Activated CD8-positive, alpha-beta memory T cell treated with anti-CD3 and anti-CD28 coated beads, Interleukin-2, amount 50 U/mL, for 1 hour (primary cell): ENCODE measurements around the gene RPTOR.

Experiments used
- DNase-seq: peaks from one replicate; pipeline ENCODE4 v3.0.0-alpha.2; 2020; ENCODE audit errors: extremely low read depth

Gene RPTOR

DNA sequence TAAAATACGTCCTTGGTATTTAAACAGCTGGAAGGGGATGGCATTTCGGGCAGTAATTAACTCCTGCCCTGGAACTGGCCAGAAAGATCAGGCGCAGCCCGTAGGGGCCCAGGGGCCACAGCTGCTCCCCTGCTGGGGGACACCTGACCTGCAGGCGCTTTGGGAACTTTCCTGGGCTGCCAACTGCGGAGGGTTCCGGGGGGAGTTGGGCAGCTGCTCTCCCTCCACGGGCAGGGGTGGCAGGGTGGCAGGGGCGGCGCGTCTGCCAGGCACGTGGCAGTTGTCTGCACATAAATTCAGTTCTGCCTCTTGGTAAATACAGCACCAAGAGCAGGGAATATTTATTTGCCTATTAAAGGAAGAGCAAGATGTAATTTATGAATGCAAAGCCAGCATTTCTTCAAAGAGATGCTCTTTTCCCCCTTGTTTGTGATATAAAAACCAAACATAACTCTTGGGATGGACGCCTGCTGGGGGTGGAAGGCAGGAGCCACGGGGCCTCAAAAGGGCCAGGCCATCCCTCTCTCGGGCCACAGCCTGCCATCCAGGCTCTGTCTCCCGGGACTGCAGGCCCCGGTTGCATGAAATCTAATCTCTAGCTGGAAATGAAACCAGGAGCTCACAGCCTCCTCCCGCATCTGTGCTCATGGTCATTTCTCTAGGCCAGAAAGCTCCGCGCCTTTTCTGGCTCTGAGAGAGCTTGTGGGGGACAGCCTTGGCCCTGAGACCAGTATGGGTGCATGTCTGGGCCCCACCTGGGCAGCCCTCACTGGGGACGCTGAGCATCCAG is 417.1 kb downstream of the RPTOR start:
- no peak for DNase-seq

DNA sequence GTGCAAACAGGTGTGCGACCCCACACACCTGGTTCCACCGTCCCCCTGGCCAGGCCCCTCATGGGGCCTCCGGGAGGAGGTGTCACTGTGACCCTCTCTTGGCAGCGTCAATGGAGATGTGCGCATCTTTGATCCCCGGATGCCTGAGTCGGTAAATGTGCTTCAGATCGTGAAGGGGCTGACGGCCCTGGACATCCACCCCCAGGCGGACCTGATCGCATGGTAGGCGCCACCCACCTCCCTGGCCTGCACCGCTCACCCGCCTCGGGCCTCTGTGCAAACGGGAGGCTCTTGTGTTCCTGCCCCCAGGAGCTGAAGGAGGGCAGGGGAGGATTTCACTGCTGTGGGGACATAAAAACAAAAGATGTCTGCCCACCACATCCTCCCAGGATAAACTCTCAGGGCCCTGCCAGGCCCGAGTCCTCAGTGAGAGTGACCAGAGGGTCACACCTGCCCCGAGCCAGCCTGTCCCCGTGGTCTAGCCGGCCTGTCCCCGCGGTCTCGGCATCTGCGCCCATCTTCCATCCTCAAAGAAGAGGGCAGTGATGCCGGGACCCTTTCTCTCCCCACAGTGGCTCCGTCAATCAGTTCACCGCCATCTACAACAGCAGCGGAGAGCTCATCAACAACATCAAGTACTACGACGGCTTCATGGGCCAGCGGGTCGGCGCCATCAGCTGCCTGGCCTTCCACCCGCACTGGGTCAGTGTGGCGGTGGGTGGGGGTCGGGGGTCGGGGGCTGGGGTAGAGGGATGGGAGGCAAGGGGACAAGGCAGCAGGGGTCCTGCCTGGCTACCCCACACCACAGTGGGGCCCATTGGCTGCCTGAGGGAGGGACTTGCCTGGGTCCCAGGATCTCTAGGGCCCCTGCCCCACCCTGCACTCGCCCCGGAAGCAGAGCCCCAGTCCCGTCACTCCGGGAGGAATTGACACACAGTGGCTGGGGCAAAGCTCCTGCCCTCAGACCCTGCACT is 418.0 kb downstream of the RPTOR start:
- DNase-seq: no peak

DNA sequence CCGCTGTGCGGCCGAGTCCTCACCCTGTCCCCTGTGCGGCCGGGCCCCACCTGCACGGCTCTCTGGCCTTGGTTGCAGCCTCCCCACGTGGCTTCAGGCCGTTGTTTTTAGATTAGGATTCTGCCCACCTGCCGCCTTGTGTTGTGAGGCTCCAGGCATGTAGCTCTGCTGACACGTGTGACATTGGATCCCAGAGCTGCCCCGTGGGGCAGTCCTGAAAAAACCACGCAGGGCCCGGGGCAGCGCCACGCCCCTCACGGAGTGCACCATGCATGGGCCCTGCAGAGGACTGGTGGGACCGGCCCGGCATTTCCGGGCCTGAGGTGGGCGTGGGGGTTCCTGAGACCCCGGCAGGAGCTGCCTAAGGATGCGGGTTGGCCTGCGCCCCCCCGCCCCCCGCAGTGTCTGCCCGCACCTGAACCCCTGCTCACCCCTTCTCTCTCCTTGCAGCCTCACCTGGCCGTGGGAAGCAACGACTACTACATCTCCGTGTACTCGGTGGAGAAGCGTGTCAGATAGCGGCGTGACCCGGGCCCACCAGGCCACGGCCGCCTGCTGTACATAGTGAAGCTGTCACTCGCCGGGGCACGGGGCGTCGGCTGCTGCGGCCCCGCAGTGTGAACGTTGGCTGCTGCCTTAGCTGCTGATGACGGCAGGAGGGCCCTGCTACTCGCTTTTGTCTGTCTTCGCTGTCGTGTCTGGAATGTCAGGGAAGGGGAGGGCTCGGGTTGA is 419.3 kb downstream of the RPTOR start:
- DNase-seq: no peak

DNA sequence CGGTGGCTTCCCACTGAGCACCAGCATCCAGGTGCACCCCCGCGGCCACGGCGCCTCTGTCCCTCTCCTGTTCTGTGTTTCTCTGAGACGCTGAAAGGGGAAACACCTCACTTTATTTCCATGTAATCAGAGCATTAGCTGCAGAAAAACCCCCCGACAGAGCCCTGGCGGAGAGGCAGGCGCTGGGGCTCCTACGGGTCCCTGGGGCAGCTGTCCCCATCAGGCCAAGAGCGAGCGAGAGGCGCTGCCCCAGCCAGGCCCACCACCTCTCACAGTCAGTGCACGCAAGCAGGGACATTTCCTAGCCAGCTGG is 419.9 kb downstream of the RPTOR start:
- DNase-seq: no peak

DNA sequence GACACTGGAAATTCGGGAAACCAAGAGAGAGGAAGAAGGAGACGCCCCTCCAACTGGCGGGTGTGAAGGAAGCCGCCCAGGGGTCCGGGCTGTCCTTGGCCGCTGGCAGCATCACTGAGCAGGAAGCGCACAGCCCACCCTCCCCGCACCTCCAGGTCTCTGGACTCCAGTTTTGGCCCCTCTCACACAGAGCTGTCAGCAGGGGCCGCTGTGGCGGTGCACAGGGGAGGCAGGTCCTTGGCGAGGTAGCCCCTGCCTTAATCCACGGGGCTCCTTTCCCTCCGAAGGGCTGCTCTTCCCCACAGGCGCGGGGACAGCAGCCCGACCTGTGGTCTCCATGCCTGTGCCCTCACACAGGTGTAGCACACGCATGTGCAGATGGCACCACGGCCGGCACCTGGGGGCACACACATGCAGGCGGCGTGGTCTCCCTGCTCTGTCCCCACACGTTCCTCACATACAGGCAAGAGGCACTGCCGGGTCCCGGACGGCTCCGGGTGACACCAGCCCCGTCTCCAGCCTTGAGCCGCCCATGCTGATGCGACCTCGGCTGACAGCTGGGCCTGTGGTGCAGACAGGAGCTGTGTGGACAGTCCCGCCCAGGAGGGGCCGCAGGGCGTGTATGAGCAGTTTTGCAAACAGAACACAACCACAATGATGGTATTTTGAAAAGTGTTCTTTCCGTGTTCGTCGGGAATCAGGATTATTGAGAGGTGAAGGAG is 420.4 kb downstream of the RPTOR start:
- DNase-seq: no peak

DNA sequence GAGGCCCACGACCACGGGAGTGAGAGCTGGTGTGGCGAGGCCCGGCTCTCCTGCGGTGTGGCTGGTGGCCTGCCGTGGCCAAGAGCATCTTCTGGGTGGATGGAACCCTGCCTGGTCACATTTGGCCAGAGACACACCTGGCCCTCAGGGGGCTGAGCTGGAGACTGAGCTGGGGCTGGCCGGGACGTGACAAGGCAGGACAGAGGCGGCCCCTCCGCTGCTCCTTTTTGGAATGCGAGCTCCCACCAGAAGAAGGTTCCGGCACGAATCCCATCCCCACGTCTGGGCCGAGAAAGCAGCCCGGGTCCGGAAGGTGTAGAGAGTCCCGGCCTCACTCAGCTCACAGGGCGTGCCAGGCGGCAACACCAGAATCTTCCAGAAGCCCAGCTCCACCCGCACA is 421.0 kb downstream of the RPTOR start:
- DNase-seq: no peak

DNA sequence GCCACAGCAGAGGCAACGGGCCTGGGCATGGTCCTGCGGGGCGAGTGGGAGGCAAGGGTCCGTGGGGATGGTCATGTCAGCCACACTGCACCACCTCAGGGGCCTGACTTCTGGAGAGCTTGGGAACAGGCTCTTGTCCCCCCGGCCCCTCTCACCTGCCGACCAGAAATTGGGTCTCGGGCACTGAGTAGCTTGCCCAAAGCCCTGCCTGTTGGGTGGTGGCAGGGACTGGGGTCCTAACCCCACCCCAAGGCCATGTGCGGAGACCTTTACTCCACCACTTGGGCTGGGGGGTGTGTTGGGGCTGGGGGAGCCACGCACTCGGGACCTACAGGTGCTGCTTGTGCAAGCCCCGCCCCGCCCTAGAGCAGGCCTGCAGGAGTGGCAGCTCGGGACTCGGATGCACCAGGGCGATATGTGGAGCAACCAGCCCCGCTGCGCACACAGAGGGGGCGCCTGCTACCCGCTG is 422.8 kb downstream of the RPTOR start:
- DNase-seq: no peak

DNA sequence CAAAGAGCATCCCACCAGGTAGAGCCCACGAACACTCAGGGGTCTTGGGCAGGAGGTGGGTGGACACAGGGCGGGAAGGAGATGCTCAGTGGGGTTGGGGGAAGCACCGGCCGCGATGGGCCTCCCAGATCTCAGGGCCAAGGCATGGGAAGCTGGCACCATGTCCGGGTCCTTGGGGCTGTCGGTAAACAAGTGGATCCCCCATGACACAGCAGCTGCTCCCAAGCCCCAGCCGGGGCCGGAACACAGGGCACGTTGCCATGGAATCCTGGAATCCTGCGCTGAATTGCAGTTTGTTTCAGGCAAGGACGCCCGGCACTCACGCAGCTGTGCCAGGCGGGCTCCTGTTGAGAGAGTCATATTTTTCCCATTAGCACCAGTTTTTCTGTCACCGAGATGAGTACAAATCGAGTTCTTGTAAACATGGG is 424.0 kb downstream of the RPTOR start:
- DNase-seq: no peak

DNA sequence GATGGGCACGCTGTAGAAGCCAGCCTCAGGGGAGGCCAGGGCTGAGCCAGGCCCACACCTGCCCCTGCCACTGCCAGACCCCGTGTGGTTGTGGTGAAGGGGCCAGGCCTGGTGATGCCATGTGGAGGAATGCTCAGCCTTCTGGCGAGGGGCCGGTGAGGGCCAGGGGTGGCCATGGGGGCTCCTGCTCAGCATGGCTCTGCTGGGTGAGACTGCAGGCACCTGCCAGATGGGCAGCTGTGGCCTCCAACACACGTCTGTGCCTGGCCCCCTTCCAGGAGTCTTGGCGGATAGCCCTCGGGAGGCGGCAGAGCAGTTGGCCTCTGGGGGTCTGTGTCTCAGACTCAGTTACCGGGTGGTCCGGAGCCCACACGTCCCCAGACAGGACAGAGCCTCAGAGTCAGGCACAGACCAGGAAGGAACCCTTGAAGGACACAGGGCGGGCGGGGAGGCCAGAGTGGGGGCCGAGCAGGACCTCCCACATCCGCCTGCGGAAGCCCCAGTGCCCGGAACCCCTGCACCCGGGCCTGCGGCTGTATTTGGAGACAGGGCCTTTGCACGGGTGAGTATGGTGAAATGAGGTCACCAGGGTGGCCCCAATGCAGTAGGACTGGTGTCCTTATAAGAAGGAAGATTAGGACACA is 424.5 kb downstream of the RPTOR start:
- DNase-seq: no peak

DNA sequence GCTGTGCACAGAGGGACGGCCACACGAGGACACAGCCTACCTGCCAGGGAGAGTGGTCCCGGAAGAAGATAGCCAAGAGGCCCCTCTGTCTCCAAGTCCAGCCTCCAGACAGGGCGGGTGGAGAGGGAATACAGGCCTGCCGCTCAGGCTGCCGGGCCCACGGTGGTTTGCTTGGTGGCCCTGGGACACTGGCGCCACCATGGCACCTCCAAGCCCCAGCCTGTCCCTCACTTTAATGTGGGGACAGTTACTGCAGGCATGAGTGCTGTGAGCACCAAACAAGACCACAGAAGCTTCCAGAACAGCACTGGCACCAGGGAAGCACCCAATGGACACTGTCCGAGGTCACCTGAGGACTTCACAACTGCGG is 425.0 kb downstream of the RPTOR start:
- DNase-seq: no peak

DNA sequence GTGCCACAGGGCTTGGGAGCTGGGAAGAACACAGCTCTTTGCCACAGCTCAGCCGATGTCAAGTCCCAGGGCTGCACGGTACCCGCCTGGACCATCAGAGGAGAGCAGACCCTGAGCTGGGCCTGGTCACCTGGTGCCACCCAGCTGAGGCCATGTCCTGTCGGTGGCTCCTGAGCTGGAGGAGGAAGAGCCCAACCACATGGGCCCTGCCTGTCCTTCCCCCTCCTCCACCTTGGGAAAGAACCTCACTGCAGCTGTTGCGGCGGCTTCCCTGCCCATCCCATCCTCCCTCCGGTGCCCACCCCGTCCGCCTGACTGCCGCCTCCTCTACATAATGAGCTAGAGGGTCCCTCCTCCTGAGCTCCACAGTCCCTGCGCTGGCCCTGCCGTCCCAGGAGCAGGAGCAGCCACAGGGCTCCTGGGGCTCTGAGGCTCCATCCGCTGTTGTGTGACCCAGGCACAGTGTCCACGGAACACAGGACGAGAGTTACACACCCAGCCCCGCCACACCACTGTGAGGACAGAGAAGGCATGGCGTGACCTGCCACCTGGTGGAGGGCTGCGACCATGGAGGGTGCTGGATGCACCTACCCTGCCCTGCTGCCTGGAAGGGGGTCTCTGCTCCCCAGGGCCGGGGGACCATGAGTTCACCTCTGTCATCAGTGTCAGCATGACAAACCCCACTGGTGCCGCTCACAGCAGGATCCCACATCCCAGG is 425.6 kb downstream of the RPTOR start:
- no peak for DNase-seq

DNA sequence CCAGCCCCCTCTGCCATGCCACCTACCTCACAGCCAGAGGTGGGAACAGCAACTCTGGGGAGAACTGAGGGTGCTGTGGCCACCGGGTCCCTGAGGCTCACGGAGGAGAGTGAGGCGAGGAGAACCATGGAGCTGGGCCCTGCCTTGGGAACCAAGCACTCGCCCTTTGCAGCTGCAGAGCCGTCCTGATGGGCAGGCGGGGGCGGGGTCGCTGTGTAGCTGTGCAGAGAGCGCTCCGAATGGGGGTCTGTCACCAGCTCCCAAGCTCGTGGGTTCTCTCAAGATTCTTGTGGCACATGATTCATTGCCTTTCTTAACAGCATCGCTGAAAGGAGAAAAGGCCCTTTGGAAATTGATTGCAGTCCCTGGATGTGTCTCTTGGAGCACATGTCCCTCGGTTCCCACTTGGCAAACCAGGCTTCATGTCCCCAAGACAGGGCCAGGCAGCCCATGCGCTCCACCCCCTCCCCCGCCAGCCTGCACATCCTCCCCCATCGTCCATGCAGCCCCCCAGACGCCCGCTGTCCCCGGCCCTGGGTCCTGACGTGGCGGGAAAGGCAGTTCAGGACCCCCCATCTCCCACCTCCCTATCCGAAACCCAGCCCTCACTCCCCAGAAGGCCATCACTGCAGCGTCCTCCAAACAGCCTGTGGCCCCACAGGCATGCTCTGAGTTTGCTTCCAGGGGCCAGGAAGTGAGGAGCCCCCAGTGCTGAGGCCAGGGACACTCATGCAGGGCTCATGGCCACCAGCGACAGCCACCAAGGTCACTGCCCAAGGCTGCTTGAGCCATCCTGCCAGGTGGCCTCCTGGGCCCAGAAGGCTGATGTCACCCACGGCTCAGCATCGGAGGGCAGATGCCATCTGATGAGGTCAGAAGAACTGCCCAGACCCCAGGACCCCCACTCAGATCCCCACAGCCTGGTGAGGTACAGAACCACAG is 426.4 kb downstream of the RPTOR start:
- DNase-seq: no peak

DNA sequence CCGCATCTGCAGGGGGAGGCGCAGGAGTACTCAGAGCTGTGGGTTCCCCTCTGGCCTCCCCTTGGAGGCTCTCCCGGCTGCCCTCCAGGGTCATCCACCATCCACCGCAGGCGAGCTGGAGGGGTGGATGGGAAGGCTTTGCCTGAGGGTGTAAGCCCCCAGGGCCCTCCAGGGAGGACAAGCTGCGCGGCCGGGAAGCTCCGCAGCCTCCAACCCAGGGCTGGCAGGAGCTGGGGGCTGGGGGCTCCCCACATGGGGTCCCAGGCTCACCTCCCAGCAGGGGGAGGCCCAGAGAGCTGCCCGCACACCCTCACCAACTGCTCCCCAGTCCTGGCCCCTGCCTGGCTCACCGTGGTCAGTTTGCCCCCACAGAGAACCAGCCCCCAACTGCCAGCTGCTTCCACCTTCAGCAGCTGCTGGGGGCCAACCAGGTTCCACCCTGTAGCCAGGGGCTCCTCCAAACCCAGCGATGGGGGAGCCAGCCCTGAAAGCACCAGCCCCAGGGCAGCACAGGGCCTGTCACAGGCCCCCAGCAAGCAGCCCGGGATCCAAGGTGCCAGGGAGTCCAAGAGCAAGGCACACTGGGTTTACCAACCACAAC is 427.2 kb downstream of the RPTOR start:
- DNase-seq: no peak

DNA sequence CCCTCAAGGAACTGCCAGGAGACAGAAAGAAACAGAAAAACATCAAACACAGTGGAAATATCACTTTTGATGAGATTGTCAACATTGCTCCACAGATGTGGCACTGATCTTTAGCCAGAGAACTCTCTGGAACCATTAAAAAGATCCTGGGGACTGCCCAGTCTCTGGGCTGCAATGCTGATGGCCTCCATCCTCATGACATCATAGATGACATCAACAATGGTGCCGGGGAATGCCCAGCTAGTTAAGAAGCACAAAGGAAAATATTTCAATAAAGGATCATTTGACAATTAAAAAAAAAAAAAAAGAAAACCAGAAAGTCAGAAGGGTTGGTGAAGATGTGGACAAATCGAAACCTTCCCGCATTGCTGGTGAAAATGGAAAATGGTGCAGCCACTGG is 432.1 kb downstream of the RPTOR start:
- no peak for DNase-seq

DNA sequence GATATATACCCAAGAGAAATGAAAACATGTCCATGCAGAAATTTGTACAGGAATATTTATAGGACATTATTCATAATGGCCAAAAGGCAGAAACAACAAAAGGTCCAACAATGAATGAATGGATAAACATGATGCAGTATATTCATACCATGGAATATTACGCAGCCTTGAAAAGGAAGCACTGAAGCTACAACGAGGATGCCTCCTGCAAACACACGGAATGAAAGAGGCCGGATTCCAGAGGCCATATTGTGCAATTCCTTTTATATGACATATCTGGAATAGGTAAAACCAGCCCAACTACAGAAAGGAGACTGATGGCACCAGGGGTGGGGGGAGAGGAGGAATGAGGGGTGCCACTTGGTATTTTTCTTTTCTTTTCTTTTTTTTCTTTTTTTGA is 432.5 kb downstream of the RPTOR start:
- no peak for DNase-seq

DNA sequence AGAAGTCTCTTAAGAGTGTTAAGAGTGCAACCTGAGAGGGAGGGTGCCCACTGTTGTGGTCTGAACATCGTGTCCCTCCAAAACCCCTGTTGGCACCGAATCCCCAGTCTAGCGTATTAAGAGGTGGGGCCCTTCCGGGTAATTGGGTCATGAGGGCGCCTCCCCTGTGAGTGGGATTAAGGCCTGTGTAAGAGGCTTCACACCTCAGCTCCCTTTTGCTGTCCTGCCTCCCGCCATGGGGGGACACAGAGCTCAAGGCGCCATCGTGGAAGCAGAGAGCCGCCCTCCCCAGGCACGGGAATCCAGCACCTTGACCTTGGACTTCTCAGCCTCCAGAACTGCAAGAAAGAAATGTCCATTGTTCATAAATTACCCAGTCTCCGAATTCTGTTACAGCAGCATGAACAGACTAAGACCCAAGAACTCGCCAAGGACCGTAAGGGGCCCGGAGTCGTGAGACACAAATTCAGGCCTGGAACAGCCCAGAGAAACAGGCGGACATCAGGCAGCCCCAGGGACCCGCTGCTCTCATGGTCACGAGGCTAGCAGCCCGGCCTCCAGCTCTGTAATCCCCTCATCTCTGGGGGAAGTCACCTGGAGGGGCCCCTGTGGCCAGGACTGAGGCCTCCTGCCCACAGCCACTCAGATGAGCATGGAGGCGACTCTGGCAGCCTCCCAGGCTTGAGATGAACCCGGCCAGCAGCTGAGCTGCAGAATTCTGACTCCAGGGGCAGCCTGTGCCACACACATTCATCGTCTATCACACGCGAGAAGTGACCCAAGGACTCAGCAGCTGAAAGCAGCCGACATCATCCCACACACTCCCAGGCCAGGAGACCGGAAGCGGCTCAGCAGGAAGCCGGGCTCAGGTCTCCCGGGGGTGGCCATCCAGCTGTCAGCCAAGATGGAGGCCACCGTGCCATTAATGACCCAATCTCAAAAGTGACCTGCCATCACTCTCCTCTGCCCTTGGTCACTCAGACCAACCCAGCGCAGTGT is 434.2 kb downstream of the RPTOR start:
- no peak for DNase-seq

DNA sequence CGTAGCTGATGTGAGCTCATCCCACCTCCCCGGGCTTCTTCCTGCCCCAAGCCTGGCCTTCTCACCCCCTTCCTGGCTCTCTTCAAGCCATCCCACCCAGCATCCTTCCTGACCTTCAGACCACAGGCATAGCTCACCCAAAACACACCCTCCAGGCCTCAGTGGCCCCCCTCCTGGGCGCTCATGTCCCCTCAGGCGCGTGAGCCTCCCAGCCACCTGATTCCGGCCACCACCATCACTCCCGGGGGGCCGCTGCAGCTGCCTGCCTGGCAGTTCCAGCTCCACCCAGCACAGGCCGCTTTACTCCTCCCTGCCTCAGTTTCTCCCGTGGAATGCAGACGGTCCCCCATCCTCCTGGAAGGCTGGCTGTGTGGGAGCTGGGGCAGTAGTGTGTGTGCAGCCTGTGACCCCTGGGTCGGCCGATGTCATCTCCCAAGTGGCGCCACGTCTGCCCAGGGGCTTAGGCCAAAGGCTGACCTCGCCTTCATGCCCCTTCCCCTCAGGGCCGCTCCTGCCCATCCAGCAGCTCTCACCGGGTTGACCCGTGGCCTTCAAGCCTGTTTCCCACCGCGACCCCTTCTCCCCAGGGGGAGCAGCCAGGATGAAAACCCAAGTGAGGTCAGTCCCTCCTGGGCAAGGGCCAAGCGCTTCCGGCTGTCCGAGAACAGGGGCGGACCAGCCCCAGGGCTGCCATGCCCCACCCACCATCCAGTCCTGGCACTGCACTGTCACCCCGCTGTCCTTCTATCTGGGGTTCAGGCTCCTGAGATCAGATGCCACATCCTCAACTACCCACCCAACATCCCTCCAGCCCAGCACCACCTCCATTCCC is 435.1 kb downstream of the RPTOR start:
- DNase-seq: no peak
